Left lung (tissue), 10 donors: ENCODE results near the gene GABARAPL1. TPM values are rescaled to one million over a fixed set of nuclear protein-coding genes. Genes with fewer than 3 reads are reported as not detected.

Source experiments
- ATAC-seq: fragments of 200-7000 bp; cut with Tn5 transposase; one replicate; pipeline ENCODE4 v1.9.1; 2020; ENCODE audit warnings: moderate library complexity
- DNase-seq, 4 donors: peaks; one replicate each; pipeline ENCODE4 v3.0.0-alpha.2; 2013 to 2020
- H3K27ac ChIP-seq, 2 donors: fragments of 200-600 bp; sonication (generic) in 1 of 2; one replicate each; pipeline versions ENCODE4 v1.5.0 to v1.8.0; 2020 to 2021
- H3K27me3 ChIP-seq, 2 donors: fragments of 200-600 bp; sonication (generic) in 1 of 2; one replicate each; pipeline versions ENCODE4 v1.5.0 to v1.8.0; 2020 to 2021
- H3K36me3 ChIP-seq, 2 donors: fragments of 200-600 bp; sonication (generic) in 1 of 2; one replicate each; pipeline versions ENCODE4 v1.5.0 to v1.8.0; 2020 to 2021
- H3K4me1 ChIP-seq, 2 donors: fragments of 200-600 bp; one replicate each; pipeline ENCODE4 v1.8.0; 2021
- H3K4me3 ChIP-seq, 2 donors: fragments of 200-600 bp; sonication (generic) in 1 of 2; one replicate each; pipeline versions ENCODE4 v1.5.0 to v1.8.0; 2020 to 2021; ENCODE audit warnings: mild to moderate bottlenecking in 1 of 2
- H3K9me3 ChIP-seq, 2 donors: fragments of 200-600 bp; sonication (generic) in 1 of 2; one replicate each; pipeline versions ENCODE4 v1.5.0 to v1.8.0; 2020 to 2021
- CTCF ChIP-seq, 2 donors: fragments of 200-600 bp; sonication (generic) in 1 of 2; IDR thresholded peaks; one replicate each; pipeline versions ENCODE4 v1.5.0 to v1.8.0; 2021; ENCODE audit warnings: antibody characterized with exemption in 2 of 2
- intact Hi-C, 2 donors: fragments of 100-400 bp; cut with DNase I; formaldehyde crosslinking; loops; one replicate each; pipeline versions ENCODE4 v1.11.2 to v1.14.2; 2022
- polyA plus RNA-seq, 6 donors: library from polyadenylated mRNA; unstranded; fragments of 120-200 nt; gene quantifications; one replicate each; pipeline ENCODE4 v1.2.1, GENCODE V29; 2013; ENCODE audit not compliant: insufficient read length in 6 of 6
- total RNA-seq, 2 donors: library from RNA; stranded (reverse); fragmentation: NEBNext Ultra II Directional; extraction: Animal tissue kit (Norgen Biotek cat#: 25700); gene quantifications; one replicate each; pipeline ENCODE4 v1.2.1, GENCODE V29; 2021
- donor health status: DM: no; HTN: yes; CAD: no.
- donor health status: DM: no; HTN: no; CAD: no.

Gene GABARAPL1
- total and polyA plus RNA-seq, 8 donors, result 38.6 to 68.4 (median 48.4) TPM

- TF ChIP-seq CTCF (IDR thresholded peaks at IDR 0.05), result no peak
- Histone ChIP-seq H3K4me3 (no peak overlapping the region), H3K4me1 (peaks cover 0 to 12% of the 10 kb centered on the region in 2 donors), H3K27me3 (no peaks in the 10 kb centered on the region), H3K36me3 (no peaks in the 10 kb centered on the region), H3K9me3 (no peaks in the 10 kb centered on the region), H3K27ac (no peak overlapping the region)
- intact Hi-C loops, result no loop called here
- ATAC-seq (peak; percentile 82), DNase-seq (no peak)
These were observed 36.6 kb upstream of the GABARAPL1 start for GRCh38 chr12:10175846-10176636.

- DNase-seq, result no peak
- intact Hi-C loops, result no loop called here
These were observed 33.9 kb upstream of the GABARAPL1 start, which contains the start of gene TMEM52B for GRCh38 chr12:10178821-10179220. TSS of gene TMEM52B (plus strand) at chr12:10179032. CDS start at chr12:10179575, 543 bp downstream.

GRCh38 chr12:10179776-10180181, 32.9 kb upstream of the GABARAPL1 start:
- H3K27me3 ChIP-seq, result no peaks in the 10 kb centered on the region
- H3K9me3 ChIP-seq, result no peaks in the 10 kb centered on the region
- H3K27ac ChIP-seq, result no peak overlapping the region
- ATAC-seq (no peak), DNase-seq (no peak)
- H3K36me3 ChIP-seq, result no peaks in the 10 kb centered on the region
- H3K4me3 ChIP-seq, result no peak overlapping the region
- no peak for TF ChIP-seq CTCF (IDR thresholded peaks at IDR 0.05)
- peaks cover 0 to 33% of the 10 kb centered on the region in 2 donors for H3K4me1 ChIP-seq
- intact Hi-C loops, result no loop called here

More at GRCh38 chr12:10178821-10179220, 33.9 kb upstream of the GABARAPL1 start, which contains the start of gene TMEM52B:
- Histone ChIP-seq H3K9me3 (no peaks in the 10 kb centered on the region), H3K27me3 (no peaks in the 10 kb centered on the region), H3K27ac (no peak within 1 kb of the TSS), H3K4me3 (no peak within 1 kb of the TSS), H3K4me1 (peaks cover 0 to 24% of the 10 kb centered on the region in 2 donors), H3K36me3 (no peaks in the 10 kb centered on the region)
- no peak for ATAC-seq
- TF ChIP-seq CTCF (IDR thresholded peaks at IDR 0.05), result no peak

- peak; percentile 60 for ATAC-seq
- Histone ChIP-seq H3K27ac (peak overlapping the region in 1 of 2 donors; percentile 57), H3K9me3 (no peaks in the 10 kb centered on the region), H3K27me3 (peaks cover 0 to 6% of the 10 kb centered on the region in 2 donors), H3K4me1 (peaks cover 0 to 55% of the 10 kb centered on the region in 2 donors), H3K36me3 (no peaks in the 10 kb centered on the region), H3K4me3 (no peak overlapping the region)
- DNase-seq, result no peak
- TF ChIP-seq CTCF (IDR thresholded peaks at IDR 0.05), result no peak
- intact Hi-C loops, result no loop called here
These were observed 30.2 kb upstream of the GABARAPL1 start for GRCh38 chr12:10182354-10183049.
